ENCODE results near the gene NCEH1.

- TF ChIP-seq POLR2A (IDR thresholded peaks at IDR 0.05; ENCODE audit: low read depth, low read length) (no peak), POLR2AphosphoS5 (IDR thresholded peaks at IDR 0.05; ENCODE audit: low read depth, low read length) (no peak)
These were observed 124.9 kb downstream of the NCEH1 start for GRCh38 chr3:172585954-172586353.

Measured in GM12892 (cell line).